ENCODE measurements around the gene ZKSCAN3.
"Not testable (repeated sequence)": the region's sequence is repeated elsewhere in the genome, so short reads cannot be mapped to it uniquely, and the experiment has no call there.

Gene ZKSCAN3

GRCh38 chr6:28349892-28350737, at the start of gene ZKSCAN3:
Gene ZKSCAN3, plus strand, starts transcription at chr6:28349947. Its CDS starts 9,640 bp downstream, at chr6:28359587.
- DNase-seq, result peak; percentile 45

GRCh38 chr6:28303570-28303969, 46.2 kb upstream of the ZKSCAN3 start:
- no peak for DNase-seq

GRCh38 chr6:28306363-28306762, 43.4 kb upstream of the ZKSCAN3 start:
- DNase-seq, result not testable (repeated sequence)

- DNase-seq, result no peak
These were observed 38.5 kb upstream of the ZKSCAN3 start for GRCh38 chr6:28311139-28311823.

- DNase-seq, result no peak
These were observed 36.8 kb upstream of the ZKSCAN3 start for GRCh38 chr6:28312939-28313338.

GRCh38 chr6:28315628-28316027, 34.1 kb upstream of the ZKSCAN3 start:
- no peak for DNase-seq

- not testable (repeated sequence) for DNase-seq
These were observed 31.9 kb upstream of the ZKSCAN3 start for GRCh38 chr6:28317866-28318265.

GRCh38 chr6:28322661-28323060, 27.1 kb upstream of the ZKSCAN3 start:
- DNase-seq, result no peak

- DNase-seq, result no peak
These were observed 25.8 kb upstream of the ZKSCAN3 start for GRCh38 chr6:28323813-28324424.

- no peak for DNase-seq
These were observed 23.3 kb upstream of the ZKSCAN3 start for GRCh38 chr6:28326371-28326948.

- no peak for DNase-seq
These were observed 19.7 kb upstream of the ZKSCAN3 start for GRCh38 chr6:28330041-28330440.

- no peak for DNase-seq
These were observed 16.7 kb upstream of the ZKSCAN3 start for GRCh38 chr6:28333047-28333446.

GRCh38 chr6:28333599-28334018, 16.1 kb upstream of the ZKSCAN3 start:
- DNase-seq, result no peak

GRCh38 chr6:28334286-28335039, 15.3 kb upstream of the ZKSCAN3 start:
- DNase-seq, result no peak

- DNase-seq, result no peak
These were observed 14.6 kb upstream of the ZKSCAN3 start for GRCh38 chr6:28335040-28335563.

GRCh38 chr6:28335564-28336283, 14.0 kb upstream of the ZKSCAN3 start, which contains the start of gene ZSCAN31:
Gene ZSCAN31, minus strand, starts transcription at chr6:28336148. Its CDS starts 6,465 bp downstream, at chr6:28329683.
- no peak for DNase-seq

- no peak for DNase-seq
These were observed 13.2 kb upstream of the ZKSCAN3 start for GRCh38 chr6:28336284-28337120.

- no peak for DNase-seq
These were observed 12.6 kb upstream of the ZKSCAN3 start for GRCh38 chr6:28337121-28337520.

- no peak for DNase-seq
These were observed 9.2 kb upstream of the ZKSCAN3 start for GRCh38 chr6:28340310-28341095.

Measured in NCI-H1436 treated with DMSO at 0.1 percent for 48 hours (cell line).